Natural killer cell treated with Interleukin-12 subunit alpha and Interleukin-12 subunit beta and Interleukin-15 and Interleukin-18, amount 100 ng/mL, for 72 hours (primary cell): ENCODE measurements around the gene NBPF3. TPM values are rescaled to one million over a fixed set of nuclear protein-coding genes. Genes with fewer than 3 reads are reported as not detected.
"Not testable (repeated sequence)": the region's sequence is repeated elsewhere in the genome, so short reads cannot be mapped to it uniquely, and the experiment has no call there.

Source experiments
- ATAC-seq, 2 donors: fragments of 150-1000 bp; cut with Tn5 transposase in 1 of 2; sonication (Bioruptor Pico), chemical (Tn5 transposase) in 1 of 2; 2 replicates each; pipeline ENCODE4 v1.10.0; 2021
- DNase-seq: peaks from one replicate; pipeline ENCODE4 v3.0.0; 2022; ENCODE audit warnings: low spot score
- H3K27ac Mint-ChIP-seq, 2 donors: 1 replicate in 1 of 2; 2 replicates in 1 of 2; pipeline ENCODE4 v1.8.0; 2022; ENCODE audit warnings: mixed read lengths in 2 of 2, mild to moderate bottlenecking in 1 of 2, moderate library complexity in 1 of 2
- H3K27me3 Mint-ChIP-seq, 2 donors: 1 replicate in 1 of 2; 2 replicates in 1 of 2; pipeline ENCODE4 v1.8.0; 2022; ENCODE audit warnings: mixed read lengths in 2 of 2
- H3K36me3 Mint-ChIP-seq: one replicate; pipeline ENCODE4 v1.8.0; 2022; ENCODE audit warnings: mixed read lengths
- H3K4me1 Mint-ChIP-seq, 2 donors: 1 replicate in 1 of 2; 2 replicates in 1 of 2; pipeline ENCODE4 v1.8.0; 2022; ENCODE audit warnings: low read depth in 2 of 2, mixed read lengths in 2 of 2, mild to moderate bottlenecking in 1 of 2
- H3K4me3 Mint-ChIP-seq: one replicate; pipeline ENCODE4 v1.8.0; 2022; ENCODE audit warnings: mixed read lengths
- H3K9me3 Mint-ChIP-seq: 2 replicates; pipeline ENCODE4 v1.8.0; 2022; ENCODE audit warnings: mixed read lengths
- total RNA-seq, 2 donors: library from RNA; stranded (reverse); gene quantifications; one replicate each; pipeline ENCODE4 v1.2.3, GENCODE V29; 2022

The NBPF3 gene
- total RNA-seq, 2 donors from 2014 or later, result 6.6 to 16.5 TPM

DNA sequence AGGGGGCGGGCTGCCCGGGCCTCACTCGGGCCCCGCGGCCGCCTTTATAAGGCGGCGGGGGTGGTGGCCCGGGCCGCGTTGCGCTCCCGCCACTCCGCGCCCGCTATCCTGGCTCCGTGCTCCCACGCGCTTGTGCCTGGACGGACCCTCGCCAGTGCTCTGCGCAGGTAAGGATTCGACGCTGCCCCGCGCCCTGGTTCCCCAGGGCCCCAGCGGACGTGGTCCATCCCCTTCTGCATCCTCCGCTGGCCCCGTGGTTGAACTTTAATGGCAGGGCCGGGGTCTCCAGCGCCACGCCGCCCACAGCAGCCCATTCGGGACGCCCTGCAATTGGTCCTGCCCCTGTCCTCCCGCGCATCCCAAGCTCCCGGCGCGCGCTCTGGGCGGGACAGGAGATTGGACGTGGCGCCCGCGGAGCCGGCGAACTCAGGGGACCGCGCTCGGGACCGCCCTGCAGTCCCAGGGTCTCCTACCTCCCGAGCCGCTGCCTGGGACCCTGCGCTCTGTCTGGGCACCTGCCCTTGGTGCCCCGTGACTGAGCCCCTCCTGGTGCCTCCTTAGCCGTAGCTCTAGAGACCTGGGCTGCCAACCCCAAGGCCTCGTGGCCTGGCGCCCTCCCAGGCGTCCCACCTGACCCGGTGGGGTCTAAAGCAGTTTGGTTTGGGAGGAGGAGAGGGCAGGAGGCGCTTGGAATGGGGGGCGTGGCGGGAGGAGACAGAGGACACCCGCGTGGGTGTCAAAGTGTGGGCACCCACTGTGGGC, 69.6 kb downstream of the NBPF3 start, which contains the start of gene ALPL:
Gene ALPL (plus strand): TSS at position 73 of the 762 bp plus-strand sequence. CDS start 44,659 bp downstream, outside the sequence.
- no peak for DNase-seq
- H3K9me3 Mint-ChIP-seq, result no peaks in the 10 kb centered on the region
- peak within 1 kb of the TSS; percentile 78 for H3K4me3 Mint-ChIP-seq
- no peaks in the 10 kb centered on the region for H3K36me3 Mint-ChIP-seq
- H3K4me1 Mint-ChIP-seq, result peaks cover 5 to 7% of the 10 kb centered on the region in 2 donors
- peak in 1 of 2 donors; percentile 11 for ATAC-seq
- no peak within 1 kb of the TSS for H3K27ac Mint-ChIP-seq
- peaks cover 42 to 43% of the 10 kb centered on the region in 2 donors for H3K27me3 Mint-ChIP-seq

DNA sequence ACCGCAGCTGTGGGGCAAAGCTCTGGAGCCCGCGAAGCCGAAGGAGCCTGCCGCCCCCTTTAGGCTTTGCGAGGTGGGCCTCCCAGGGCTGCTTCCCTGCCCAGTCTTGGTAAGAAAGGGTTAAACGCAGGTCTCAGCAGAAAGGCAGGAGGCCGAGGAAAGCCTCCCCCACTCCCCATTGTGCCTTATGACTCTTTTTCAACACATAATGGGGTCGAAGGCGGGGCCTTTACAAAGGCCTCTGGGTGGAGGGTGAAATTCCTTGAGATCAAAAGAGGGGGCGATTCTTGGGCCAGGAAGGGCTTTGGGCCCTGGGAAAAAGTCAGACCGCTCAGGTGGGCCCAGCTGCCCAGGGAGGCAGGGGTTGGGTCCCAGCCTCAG, 70.2 kb downstream of the NBPF3 start:
- Mint-ChIP-seq H3K27me3 (peaks cover 40 to 43% of the 10 kb centered on the region in 2 donors), H3K4me3 (no peak overlapping the region), H3K4me1 (peaks cover 5 to 7% of the 10 kb centered on the region in 2 donors), H3K27ac (no peak overlapping the region), H3K9me3 (no peaks in the 10 kb centered on the region), H3K36me3 (no peaks in the 10 kb centered on the region)
- no peak for ATAC-seq
- DNase-seq, result no peak

DNA sequence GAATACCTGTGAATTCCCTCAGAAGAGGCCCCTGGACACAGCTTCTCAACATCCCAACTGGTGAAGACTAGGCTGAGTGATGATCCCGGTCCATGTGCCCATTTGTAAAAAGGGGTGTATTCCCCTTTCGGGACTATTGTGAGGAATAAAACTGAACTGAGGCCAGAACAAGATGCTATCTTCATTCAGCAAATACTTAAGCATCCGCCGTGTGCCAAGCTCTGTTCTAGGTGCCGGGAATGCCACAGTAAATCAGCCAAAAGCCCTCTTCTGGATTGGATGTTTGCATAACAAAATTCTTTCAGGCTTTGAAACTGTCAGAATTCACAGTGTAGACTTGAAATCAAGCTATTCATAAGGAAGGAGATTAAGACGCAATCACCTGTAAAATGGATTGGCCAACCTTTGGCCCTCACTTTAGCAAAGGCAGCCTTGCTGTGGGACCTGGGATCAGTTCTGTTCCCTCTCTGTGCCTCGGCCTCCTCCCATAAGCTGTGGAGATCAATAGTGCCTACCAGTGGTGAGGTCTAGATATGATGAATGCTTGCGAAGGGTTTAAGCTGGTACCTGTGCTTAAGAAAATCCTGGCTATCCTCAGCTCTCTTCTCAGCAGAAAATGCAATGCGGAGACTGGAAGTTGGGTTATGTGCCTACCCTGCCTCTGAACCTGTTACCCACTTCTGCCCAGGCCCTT, 71.1 kb downstream of the NBPF3 start:
- no peak for DNase-seq
- Mint-ChIP-seq H3K36me3 (no peaks in the 10 kb centered on the region), H3K9me3 (no peaks in the 10 kb centered on the region), H3K4me1 (peaks cover 5 to 7% of the 10 kb centered on the region in 2 donors), H3K27me3 (peaks cover 36 to 45% of the 10 kb centered on the region in 2 donors), H3K4me3 (no peak overlapping the region), H3K27ac (no peak overlapping the region)
- no peak for ATAC-seq

DNA sequence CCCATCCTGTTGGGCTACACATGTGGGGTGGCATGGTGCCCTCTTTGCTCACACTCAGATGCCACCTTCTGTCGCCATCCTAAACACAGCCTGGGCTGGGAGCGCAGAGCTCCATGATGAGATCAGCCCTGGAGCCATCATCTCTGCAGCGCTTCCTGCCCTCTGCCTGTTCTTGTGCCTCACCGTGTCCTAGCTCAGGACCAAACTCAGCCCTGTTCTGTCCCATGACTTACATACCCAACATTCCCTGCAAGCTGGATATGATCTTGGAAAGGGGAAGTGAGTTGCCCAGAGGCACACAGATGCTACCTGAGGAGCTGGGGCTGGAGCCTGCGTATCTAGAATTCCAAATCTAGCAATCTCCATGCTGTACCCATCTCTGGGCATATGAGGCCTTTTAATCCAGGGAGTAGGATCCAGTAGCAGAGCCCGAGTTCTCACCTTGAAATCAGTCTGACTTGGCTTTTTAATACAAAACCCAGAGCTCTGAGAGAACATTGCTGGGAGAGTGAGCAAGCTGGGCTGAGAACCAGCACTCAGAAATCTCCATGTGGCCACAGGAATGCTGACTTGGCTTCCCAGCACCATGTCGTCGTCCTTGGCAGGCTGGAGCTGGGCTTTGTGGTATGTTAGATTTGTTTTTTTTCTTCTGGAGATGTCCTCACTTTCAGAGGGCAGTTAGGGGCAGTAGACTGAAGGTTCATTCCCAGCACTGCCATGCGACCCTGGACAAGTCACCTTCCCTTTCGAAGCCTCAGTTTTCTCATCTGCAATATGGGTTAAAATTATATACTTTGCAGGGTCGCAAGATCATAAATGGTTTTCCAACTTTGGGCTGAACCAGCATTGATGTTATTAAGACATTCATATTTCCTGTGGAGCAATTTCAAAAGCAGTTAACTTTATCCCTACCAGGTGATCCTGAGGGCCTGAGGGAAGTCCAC, 71.9 kb downstream of the NBPF3 start:
- peaks cover 5 to 7% of the 10 kb centered on the region in 2 donors for H3K4me1 Mint-ChIP-seq
- no peak overlapping the region for H3K27ac Mint-ChIP-seq
- peaks cover 32 to 45% of the 10 kb centered on the region in 2 donors for H3K27me3 Mint-ChIP-seq

DNA sequence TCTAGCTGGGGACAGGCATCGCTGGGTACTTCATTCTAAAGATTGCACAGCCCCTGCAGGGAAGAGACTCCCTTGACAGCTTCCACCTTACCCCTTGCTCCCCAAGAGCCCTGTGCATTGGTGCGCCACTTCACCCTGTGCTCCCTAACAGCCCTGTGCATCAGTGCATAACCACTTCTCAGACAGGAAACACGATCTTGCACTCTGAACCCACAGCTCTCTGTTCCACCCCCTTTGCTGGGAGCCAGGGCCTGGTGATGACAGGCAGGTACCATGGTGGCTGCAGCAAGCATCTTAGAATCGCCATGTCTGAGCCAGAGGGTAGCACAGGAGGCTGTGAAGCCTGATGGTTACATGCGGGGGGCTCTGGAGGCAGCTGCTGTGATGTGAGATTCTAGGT, 74.3 kb downstream of the NBPF3 start:
- Mint-ChIP-seq H3K27me3 (peaks cover 19 to 25% of the 10 kb centered on the region in 2 donors), H3K9me3 (no peaks in the 10 kb centered on the region), H3K4me1 (no peaks in the 10 kb centered on the region), H3K4me3 (no peak overlapping the region), H3K27ac (no peak overlapping the region), H3K36me3 (no peaks in the 10 kb centered on the region)
- DNase-seq (no peak), ATAC-seq (peak in 1 of 2 donors; percentile 37)

More for the DNA sequence above, 71.9 kb downstream of the NBPF3 start:
- DNase-seq (no peak), ATAC-seq (no peak)
- H3K9me3 Mint-ChIP-seq, result no peaks in the 10 kb centered on the region
- H3K36me3 Mint-ChIP-seq, result no peaks in the 10 kb centered on the region
- H3K4me3 Mint-ChIP-seq, result no peak overlapping the region

DNA sequence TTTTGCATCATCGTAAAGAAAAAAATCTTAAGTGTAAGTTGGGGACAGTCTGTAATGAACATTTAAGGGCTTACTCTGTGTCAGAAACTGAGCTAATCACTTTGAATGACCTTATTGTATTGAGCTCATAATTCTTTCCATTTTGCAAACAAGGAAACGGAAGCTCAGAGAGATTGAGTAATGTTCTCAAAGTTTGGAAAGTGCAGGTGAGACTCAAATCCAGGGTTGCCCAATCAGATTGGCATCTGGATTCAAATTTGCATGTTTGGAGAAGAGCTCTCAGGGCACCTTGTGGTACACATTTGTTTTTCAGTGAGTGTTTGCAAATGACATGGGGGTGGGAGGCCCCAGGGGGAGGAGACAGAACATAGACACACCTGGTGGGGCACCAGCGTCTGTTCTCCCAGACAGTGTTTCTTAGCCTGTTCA, 77.2 kb downstream of the NBPF3 start:
- peaks cover 3 to 8% of the 10 kb centered on the region in 2 donors for H3K27me3 Mint-ChIP-seq
- DNase-seq, result no peak
- H3K4me3 Mint-ChIP-seq, result no peak overlapping the region
- H3K4me1 Mint-ChIP-seq, result no peaks in the 10 kb centered on the region
- H3K9me3 Mint-ChIP-seq, result no peaks in the 10 kb centered on the region
- no peaks in the 10 kb centered on the region for H3K36me3 Mint-ChIP-seq
- no peak overlapping the region for H3K27ac Mint-ChIP-seq
- no peak for ATAC-seq

DNA sequence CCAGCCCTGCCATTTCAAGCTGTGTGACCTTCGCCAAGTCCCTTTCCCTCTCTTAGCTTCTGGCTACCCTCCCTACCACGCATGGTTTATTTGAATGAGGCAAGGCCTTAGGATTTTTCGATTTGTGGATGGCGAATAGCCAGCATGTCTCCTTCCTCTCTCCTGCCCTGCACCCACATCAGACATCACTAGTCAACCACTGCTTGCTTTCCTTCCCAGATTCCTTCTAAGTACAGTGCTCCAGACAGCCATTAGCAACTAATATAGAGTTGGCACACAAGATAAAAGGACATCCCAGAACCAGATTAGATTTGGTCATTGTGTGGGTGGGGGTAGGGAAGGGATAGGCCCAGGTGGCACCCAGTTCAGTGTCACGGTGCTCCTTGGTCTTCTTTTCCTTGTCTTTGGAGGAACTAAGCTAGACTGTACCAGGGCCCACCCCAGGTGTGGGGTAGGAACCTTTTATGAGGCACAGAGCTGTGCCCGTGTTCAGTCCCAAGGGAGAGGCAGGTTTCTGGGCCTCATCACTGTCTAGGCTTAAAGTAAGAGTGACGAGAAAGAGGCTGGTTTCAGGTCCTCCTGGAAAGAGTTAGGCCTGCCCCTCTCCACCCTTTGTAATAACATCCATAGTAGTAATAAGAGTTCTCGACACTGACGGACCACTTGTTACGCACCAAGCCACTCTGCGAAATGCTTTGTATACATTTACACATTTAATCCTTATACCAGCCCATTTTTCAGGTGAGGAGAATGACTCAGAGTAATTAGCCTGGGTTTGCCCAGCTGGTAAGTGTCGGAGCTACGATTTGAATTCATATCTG, 77.9 kb downstream of the NBPF3 start:
- Mint-ChIP-seq H3K27ac (no peak overlapping the region), H3K4me3 (no peak overlapping the region), H3K4me1 (no peaks in the 10 kb centered on the region), H3K9me3 (no peaks in the 10 kb centered on the region), H3K36me3 (no peaks in the 10 kb centered on the region), H3K27me3 (peaks cover 3 to 8% of the 10 kb centered on the region in 2 donors)
- DNase-seq (no peak), ATAC-seq (no peak)

DNA sequence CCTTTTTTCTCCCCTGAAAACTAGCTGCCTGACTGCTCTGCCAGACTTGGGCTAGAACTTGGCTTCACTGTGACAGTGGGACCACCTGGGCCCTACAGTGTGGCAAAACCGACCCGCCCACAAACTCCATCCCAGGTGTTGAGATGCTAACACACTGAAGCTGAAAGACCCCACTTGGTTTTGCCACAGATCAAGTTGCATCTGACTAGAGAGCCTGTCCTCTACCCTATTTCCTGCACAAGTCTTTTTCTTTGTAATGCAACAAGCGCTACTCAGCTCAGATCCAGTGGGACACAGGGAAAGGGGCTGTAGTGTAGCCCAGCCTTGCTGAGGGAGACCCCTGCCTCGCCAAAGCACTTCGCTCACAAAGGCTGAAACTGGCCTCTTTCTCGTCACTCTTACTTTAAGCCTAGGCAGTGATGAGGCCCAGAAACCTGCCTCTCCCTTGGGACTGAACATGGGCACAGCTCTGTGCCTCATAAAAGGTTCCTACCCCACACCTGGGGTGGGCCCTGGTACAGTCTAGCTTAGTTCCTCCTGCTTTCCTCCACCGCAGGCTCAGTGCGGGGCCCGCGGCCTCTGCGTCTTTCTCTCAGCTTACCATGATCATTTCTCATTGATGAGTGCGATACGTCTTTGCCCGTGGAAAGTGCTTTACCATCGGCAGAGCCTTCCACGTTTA, 79.0 kb downstream of the NBPF3 start:
- Mint-ChIP-seq H3K4me1 (no peaks in the 10 kb centered on the region), H3K36me3 (no peaks in the 10 kb centered on the region), H3K4me3 (no peak overlapping the region), H3K9me3 (no peaks in the 10 kb centered on the region), H3K27me3 (peaks cover 3 to 8% of the 10 kb centered on the region in 2 donors), H3K27ac (no peak overlapping the region)
- no peak for DNase-seq
- no peak for ATAC-seq

DNA sequence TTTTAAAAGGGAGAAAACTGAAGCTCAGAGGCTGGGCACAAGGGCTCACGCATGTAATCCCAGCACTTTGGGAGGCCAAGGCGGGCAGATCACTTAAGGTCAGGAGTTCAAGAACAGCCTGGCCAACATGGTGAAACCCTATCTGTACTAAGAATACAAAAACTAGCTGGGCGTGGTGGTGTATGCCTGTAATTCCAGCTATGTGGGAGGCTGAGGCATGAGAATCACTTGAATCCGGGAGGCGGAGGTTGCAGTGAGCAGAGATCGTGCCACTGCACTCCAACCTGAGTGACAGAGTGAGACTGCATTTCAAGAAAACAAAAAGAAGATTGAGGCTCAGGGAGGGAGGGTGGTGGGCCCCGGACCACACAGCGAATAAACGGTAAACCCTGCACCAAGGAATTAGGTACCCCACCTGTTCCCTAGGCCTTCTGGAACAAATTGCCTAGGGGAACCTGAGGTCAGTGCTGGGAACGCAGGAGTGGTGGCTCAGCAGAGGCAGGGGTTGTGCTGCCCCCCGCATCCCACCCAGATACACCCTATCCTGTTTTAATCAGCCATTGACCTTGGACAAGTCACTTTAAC, 79.6 kb downstream of the NBPF3 start:
- H3K36me3 Mint-ChIP-seq, H3K27ac Mint-ChIP-seq, H3K9me3 Mint-ChIP-seq, ATAC-seq, H3K4me1 Mint-ChIP-seq, H3K4me3 Mint-ChIP-seq, H3K27me3 Mint-ChIP-seq, DNase-seq: not testable (repeated sequence)

DNA sequence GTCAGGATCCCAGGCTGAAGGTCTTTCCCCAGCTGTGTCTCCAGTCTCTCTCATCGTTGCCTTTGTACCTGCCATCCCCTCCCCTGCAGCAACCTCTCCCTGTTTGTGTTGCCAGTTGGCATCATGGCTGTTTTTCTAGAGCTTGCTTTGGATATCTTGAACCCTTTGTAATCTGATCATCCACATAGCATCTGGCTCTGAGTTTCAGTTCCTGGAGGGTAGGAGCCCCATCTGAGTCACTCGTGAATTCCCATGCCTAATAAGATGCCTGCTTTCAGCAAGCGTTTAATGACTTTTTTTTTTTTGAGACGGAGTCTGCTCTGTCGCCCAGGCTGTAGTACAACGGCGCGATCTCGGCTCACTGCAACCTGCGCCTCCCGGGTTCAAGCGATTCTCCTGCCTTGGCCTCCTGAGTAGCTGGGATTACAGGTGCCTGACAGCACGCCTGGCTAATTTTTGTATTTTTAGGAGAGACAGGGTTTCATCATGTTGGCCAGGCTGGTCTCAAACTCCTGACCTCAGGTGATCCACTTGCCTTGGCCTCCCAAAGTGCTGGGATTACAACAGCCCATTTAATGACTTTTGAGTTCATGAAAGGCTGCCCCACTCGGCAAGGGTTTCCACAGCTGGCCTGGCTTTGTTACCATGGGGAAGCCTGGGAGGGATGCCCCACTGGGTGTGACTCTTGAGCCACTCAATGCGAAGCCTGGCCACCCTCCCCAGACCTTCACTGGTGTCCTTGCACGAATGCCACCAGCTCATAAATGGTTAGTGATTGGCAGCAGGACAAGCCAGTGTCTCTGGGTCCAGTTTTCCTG, 81.2 kb downstream of the NBPF3 start:
- Mint-ChIP-seq H3K4me3 (no peak overlapping the region), H3K27me3 (peaks cover 2 to 5% of the 10 kb centered on the region in 2 donors), H3K4me1 (no peaks in the 10 kb centered on the region), H3K27ac (no peak overlapping the region), H3K9me3 (no peaks in the 10 kb centered on the region), H3K36me3 (no peaks in the 10 kb centered on the region)
- no peak for ATAC-seq
- no peak for DNase-seq

DNA sequence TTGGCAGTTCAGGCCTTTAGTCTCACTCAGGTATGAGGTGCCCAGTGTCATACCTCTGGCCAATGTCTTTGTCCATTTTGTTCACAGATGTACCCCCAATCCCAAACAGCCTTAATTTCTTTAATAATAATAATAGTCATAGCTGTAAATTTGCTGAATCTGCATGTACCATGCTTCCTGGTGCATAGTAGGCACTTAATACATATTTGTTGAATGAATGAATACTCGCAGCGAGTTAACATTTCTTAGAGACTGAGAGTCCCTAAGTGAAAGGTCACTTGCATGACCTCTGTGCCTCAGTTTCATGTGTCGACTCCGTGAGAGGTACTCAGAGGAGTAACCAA, 81.8 kb downstream of the NBPF3 start:
- H3K9me3 Mint-ChIP-seq, result no peaks in the 10 kb centered on the region
- no peaks in the 10 kb centered on the region for H3K36me3 Mint-ChIP-seq
- H3K4me3 Mint-ChIP-seq, result no peak overlapping the region
- H3K27ac Mint-ChIP-seq, result no peak overlapping the region
- DNase-seq (no peak), ATAC-seq (no peak)
- no peaks in the 10 kb centered on the region for H3K27me3 Mint-ChIP-seq
- peaks cover 2 to 3% of the 10 kb centered on the region in 2 donors for H3K4me1 Mint-ChIP-seq
